Neutrophil (primary cell): ENCODE measurements around the gene SNRNP27.

Source experiments
- H3K27ac ChIP-seq: fragments of 200-600 bp; sonication (generic); 2 replicates; pipeline ENCODE4 v1.5.1; 2016; ENCODE audit warnings: mild to moderate bottlenecking, moderate library complexity
- H3K27me3 ChIP-seq: fragments of 200-600 bp; sonication (generic); 2 replicates; pipeline ENCODE4 v1.6.0; 2016; ENCODE audit warnings: mild to moderate bottlenecking
- H3K36me3 ChIP-seq: fragments of 200-600 bp; sonication (generic); 2 replicates; pipeline ENCODE4 v1.5.1; 2017
- H3K4me1 ChIP-seq, 2 experiments: fragments of 200-600 bp in 1 of 2; sonication (generic) in 1 of 2; 1 replicate in 1 of 2; 2 replicates in 1 of 2; pipeline versions ENCODE4 v1.5.1 to v1.6.1; 2013 to 2016; ENCODE audit warnings: low read depth in 1 of 2, low read length in 1 of 2, mild to moderate bottlenecking in 1 of 2, moderate library complexity in 1 of 2; ENCODE audit not compliant: control insufficient read depth in 1 of 2, insufficient read depth in 1 of 2
- H3K4me3 ChIP-seq, 2 experiments: fragments of 200-600 bp in 1 of 2; sonication (generic) in 1 of 2; 1 replicate in 1 of 2; 2 replicates in 1 of 2; pipeline ENCODE4 v1.5.1; 2013 to 2016; ENCODE audit warnings: low read depth in 1 of 2, low read length in 1 of 2, mild to moderate bottlenecking in 1 of 2, moderate library complexity in 1 of 2
- H3K9me3 ChIP-seq: fragments of 200-600 bp; sonication (generic); 2 replicates; pipeline ENCODE4 v1.5.1; 2016
- CTCF ChIP-seq: fragments of 200-600 bp; sonication (generic); IDR thresholded peaks from 2 replicates; pipeline ENCODE4 v1.5.1; 2016; ENCODE audit warnings: antibody characterized with exemption

SNRNP27 gene

DNA sequence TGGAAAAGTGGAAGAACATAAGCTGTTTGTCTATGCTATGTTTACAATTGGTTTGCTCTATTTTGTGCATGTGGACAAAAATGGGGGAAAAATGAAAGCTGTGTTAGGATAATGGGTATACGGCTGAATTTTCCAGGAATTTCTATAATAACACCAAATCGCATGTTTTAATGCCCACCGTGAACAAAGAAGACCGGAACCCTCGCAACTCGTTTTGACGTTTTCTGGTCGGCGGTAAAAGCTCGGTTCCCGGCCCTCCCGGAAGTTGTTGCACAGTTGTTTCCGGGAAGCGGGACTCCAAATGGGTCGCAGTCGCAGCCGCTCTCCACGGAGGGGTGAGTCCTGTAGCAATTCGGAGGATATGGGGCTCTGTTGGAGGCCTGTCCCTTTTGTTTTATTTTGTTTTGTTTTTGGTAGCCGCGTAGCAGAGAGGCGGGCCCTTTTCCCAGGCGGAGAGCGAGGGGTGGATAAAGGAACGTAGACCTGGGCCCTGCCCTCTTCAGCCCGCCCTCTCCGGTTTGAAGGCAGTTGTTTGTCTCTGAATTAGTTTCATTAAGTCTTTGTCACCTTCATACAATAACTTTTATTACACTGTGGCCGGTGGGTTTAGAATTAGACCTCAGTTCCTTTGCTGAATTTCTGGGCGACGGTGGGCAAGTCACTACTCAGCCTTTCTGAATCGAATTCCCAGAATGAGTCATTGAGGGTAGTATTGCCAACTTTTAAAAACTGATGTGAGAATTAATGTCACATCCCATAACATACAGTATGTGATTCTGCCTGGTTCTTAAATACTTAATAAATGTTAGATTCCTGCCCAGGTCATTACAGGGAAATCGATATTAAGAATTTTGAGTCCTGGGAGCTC, at the start of gene SNRNP27:
TSS of gene SNRNP27 (plus strand) at position 273 of the 868 bp plus-strand sequence. CDS start at position 302, 29 bp downstream.
- Histone ChIP-seq H3K4me1 (peaks cover 13 to 19% of the 10 kb centered on the region in 2 experiments), H3K9me3 (no peaks in the 10 kb centered on the region), H3K27ac (peak within 1 kb of the TSS; percentile 72), H3K36me3 (peaks cover 16% of the 10 kb centered on the region), H3K27me3 (no peaks in the 10 kb centered on the region), H3K4me3 (peak within 1 kb of the TSS; percentile 76 to 80)
- TF ChIP-seq CTCF, result no peak

GRCh38 chr2:69843993-69844392, 49.8 kb upstream of the SNRNP27 start:
- H3K4me3 ChIP-seq, result no peak overlapping the region
- no peak for TF ChIP-seq CTCF
- H3K27ac ChIP-seq, result no peak overlapping the region
- H3K36me3 ChIP-seq, result peaks cover 87% of the 10 kb centered on the region
- H3K27me3 ChIP-seq, result no peaks in the 10 kb centered on the region
- H3K9me3 ChIP-seq, result no peaks in the 10 kb centered on the region
- H3K4me1 ChIP-seq, result no peaks in the 10 kb centered on the region

GRCh38 chr2:69844560-69844959, 49.2 kb upstream of the SNRNP27 start:
- no peak for TF ChIP-seq CTCF
- peaks cover 85% of the 10 kb centered on the region for H3K36me3 ChIP-seq
- no peaks in the 10 kb centered on the region for H3K9me3 ChIP-seq
- H3K4me1 ChIP-seq, result no peaks in the 10 kb centered on the region
- H3K27ac ChIP-seq, result no peak overlapping the region
- H3K27me3 ChIP-seq, result no peaks in the 10 kb centered on the region
- H3K4me3 ChIP-seq, result no peak overlapping the region

DNA sequence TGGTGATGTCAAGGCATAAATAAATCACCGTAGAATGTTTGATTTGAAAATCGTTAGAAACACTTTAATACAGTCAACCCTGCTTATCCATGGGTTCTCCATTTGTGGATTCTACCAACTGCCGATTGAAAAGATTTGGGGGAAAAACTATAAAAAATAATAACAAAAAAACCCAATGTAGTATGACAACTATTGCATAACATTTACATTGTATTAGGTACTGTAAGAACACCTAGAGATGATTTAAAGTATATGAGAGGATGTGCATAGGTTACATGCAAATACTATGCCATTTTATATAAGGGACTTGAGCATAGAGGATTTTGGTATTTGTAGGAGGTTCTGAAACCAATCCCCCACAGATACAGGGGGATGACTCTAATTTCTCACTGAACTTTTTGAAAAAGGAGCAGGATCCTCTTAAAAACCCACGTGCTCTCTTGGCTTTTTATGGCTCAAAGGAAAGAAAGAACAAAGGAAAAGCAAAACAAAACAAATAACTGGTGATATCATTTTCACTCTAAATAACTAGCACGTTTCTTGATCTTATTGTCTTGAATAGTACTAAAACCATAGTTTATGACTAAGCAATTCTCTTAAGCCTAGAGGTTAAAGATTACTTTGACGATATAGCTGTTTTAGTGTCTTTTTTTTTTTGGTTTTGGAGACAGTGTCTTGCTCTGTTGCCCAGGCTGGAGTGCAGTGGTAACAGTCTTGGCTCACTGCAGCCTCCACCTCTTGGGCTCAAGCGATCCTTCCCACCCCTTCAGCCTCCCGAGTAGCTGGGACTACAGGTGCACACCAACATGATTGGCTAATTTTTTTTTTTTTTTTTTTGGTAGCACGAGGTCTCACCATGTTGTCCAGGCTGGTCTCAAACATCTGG, 47.3 kb upstream of the SNRNP27 start:
- Histone ChIP-seq H3K27ac (no peak overlapping the region), H3K27me3 (no peaks in the 10 kb centered on the region), H3K4me3 (no peak overlapping the region), H3K36me3 (peaks cover 83% of the 10 kb centered on the region), H3K4me1 (peaks cover 0 to 4% of the 10 kb centered on the region in 2 experiments), H3K9me3 (no peaks in the 10 kb centered on the region)
- TF ChIP-seq CTCF, result no peak

DNA sequence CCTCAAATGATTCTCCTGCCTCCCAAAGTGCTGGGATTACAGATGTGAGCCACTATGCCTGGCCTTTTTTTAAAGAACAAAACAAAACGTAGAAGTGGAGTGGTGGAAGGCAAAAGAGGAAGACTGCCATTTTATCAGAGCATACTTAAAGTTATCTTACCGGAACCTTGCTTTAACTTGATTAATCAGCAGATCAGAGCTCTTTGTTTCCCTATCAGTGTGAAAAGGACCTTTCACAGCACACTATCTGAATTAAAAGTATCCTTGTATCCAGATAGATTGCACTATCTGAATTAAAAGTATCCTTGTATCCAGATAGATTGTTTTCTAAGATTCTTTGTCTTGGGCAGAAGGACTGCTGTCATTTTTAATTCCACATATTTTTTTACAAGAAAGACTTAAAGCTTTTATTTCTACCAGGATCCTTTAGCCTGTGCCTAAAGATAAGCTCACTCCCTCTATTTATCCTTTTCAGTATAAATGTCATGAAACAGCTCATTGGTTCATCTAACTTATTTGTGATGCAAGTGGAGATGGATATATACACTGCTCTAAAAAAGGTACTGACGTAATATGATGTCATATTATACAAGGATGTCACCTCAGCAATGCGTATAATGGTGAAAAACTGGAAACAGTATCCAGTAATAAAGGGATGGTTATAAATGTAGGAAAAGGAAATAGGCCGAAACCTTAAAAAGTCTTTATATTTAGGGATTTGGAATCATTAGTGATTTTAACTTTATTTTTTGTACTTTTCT, 46.5 kb upstream of the SNRNP27 start:
- Histone ChIP-seq H3K36me3 (peaks cover 77% of the 10 kb centered on the region), H3K4me3 (no peak overlapping the region), H3K4me1 (peaks cover 0 to 6% of the 10 kb centered on the region in 2 experiments), H3K27ac (no peak overlapping the region), H3K27me3 (no peaks in the 10 kb centered on the region), H3K9me3 (no peaks in the 10 kb centered on the region)
- no peak for TF ChIP-seq CTCF
